Fibroblast of gingiva (primary cell): Measurements from ENCODE around the gene WDR89.
"Not testable (repeated sequence)": the region's sequence is repeated elsewhere in the genome, so short reads cannot be mapped to it uniquely, and the experiment has no call there.

Experiments
- DNase-seq: peaks from one replicate; pipeline ENCODE4 v3.0.0-alpha.2; 2011; ENCODE audit warnings: low read depth

The WDR89 gene

DNA sequence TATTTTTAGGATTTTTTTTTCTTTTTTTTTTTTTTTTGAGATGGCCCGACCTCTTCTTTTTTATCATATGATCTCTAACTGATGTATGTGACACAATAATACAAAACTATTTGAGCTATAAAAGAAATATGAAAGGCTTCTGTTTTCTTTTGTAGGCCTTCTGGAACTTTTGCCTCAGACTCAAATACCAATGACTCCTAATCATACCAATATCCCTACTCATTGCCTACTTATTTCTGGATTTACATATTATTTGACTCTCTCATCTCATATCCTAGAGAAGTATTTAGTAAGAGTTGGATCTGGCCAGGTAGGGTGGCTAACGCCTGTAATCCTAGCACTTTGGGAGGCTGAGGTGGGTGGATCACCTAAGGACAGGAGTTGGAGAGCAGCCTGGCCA lies 12.7 kb upstream of the WDR89 start:
- no peak for DNase-seq

DNA sequence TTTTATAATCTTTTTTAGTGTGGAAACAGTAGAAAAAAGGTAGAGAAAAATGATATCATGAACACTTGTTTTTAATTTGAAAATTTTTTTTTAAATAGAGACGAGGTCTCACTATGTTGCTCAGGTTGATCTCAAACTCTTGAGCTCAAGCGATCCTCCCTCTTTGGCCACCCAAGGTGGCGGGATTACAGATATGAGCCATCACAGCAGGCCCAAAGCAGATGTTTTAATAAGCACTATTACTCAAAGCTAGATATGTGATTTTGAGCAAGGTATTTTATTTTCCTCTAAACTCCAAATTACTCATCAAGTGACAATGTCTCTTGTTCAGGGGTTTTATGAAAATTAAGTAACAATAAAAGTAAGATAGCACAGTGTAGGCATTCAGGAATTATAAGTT lies 10.7 kb upstream of the WDR89 start:
- no peak for DNase-seq

DNA sequence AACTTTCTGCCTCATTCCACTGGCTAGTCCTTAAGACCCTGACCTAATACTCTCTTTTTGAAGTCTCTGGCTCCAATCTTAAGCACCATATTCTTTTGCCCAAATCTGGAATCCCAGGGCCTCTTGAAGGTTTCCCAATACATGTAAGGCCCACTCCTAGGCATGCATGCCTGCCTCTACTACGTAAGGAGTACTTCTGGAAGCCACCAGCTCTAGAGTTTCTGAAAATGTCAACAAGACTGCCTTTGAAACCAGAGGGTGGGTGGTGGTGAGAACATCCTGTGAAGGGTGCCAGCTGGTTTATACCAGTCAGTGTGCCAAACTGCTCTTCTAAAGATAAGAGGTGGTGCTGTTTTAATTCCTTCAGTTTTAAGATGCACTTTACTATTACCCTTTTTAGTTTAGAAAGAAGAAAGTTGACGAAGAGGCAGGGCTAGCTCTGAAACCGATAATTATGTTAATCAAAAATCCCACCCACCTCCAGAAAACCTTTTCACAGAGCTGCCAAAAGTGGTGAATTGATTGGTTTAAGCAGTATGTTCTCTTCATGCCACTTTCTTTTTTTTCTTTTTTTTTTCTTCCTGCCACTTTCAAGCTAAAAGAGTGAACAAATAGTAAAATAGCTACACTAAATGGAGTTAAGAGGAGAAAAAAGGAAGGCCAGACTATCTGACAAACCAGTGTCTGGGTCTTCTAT lies 8.7 kb upstream of the WDR89 start:
- DNase-seq = no peak

DNA sequence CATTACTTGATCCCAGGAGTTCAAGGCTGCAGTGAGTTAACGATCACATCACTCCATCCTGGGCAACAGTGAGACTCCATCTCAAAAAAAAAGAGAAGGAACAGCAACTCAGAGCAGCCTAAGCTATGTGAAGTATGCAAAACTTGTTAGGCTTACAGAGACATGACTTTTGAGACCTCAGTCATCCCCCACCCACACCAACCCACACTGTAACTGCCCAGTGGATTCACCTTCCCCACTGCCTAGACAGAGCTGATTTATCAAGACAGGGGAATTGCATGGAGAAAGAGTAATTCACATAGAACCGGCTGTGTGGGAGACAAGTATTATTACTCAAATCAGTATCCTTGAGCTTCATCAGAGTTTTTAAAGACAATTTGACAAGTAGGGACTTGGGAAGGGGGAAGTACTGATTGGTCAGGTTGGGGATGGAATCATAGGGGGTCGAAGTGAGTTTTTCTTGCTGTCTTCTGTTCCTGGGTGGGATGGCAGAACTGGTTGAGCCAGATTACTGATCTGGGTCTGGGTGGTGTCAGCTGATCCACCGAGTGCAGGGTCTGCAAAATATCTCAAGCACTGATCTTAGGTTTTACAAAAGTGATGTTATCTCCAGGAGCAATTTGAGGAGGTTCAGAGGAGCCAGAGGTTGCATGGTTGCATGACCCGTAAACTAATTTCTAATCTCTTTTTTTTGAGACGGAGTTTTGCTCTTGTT lies 6.2 kb upstream of the WDR89 start:
- DNase-seq = no peak

DNA sequence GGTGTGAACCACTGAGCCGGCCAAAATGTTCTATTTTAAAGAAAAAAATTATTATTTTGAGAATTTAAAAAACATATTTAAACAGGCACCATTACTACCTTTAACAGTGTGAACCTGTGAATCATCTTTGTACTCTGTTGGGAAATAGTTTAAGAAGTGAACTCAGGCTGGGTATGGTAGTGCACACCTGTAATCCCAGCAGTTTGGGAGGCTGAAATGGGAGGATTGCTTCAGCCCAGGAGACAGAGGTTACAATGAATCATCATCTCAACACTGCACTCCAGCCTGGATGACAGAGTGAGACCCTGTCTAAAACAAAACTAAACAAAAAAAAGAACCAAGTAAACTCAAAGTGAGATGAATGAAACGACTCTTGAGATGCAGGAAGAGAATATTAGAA lies 3.1 kb upstream of the WDR89 start:
- DNase-seq = no peak

DNA sequence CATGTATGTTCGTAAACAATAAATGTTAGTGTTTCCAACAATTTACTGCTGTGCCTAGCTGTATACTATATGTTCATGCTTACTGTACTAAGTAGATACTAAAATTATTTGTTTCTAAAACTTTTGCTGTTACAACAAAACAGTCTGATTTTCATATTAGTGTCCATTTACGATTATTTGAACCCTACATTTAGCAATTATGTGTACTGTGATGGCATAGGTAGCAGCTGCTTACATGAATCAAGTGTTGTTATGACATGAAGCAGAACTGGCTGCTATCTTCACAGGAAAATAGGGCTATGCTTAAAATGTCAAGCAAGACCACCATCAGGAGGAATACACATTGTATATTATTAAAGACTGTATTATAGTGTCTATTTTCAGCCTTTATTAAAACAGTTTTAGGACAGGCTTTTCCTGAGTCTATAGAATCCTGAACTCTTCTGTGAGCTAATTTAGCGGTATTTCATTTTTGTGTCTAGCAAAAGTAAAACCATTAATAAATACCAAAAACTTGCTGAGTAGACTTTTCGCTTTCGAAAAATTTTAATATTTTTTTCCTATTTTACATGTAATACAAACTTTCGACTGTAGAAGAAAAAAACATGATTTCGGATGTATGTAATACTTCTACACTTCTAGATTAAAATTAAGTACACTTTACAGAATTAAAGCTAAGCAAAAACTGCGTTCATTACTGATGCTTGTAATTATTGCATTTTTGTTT lies 1.1 kb upstream of the WDR89 start:
- DNase-seq = no peak

DNA sequence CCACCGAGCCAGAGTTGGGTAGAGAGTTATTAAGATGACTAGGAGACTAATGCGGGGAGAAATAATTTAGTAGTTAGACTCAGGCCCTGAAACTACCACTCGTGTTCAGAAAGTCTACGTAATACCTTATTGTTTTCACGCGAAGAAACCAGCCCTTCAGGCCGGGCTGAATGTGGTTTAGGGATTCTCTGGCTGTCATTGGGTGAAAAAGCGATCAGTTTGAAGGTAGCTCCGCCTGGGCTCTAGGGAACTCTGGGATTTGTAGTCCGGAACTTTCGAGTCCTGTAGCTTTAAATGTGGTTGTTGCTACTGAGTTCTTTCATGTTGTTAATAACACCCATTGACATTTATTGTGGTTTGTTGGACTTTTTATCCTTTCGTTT lies 549 bp upstream of the WDR89 start:
- DNase-seq = peak; percentile 93

DNA sequence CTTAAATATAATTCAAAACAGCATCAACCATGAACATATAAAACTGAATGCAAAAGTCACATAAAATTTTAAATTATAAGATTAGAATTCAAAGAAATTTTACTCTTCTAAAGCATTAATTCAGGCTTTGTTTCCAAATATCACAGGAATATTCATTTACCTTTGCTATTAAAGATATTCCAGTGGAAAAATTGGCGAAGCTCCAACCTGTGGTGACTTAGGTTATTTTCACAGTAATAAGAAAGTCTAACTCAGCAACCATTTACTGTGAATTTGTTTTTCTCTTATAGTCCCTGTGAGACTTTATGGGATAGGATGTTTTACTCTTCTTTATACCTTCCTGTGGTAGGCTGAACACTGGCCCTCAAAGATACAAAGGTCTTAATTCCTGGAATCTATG lies 3.2 kb downstream of the WDR89 start:
- DNase-seq = no peak

DNA sequence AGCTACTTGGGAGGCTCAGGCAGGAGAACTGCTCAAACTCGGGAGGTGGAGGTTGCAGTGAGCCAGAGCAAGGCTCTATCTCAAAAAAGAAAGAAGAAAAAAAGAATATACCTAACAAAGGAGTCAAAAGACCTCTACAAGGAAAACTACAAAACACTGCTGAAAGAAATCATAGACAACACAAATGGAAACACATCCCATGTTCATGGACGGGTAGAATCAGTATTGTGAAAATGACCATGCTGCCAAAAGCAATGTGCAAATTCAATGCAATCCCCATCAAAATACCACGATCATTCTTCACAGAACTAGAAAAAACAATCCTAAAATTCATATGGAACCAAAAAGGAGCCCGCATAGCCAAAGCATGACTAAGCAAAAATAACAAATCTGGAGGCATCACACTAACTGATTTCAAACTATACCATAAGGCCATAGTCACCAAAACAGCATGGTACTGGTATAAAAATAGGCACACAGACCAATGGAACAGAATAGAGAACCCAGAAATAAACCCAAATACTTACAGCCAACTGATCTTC lies 5.5 kb downstream of the WDR89 start:
- peak; percentile 1 for DNase-seq

DNA sequence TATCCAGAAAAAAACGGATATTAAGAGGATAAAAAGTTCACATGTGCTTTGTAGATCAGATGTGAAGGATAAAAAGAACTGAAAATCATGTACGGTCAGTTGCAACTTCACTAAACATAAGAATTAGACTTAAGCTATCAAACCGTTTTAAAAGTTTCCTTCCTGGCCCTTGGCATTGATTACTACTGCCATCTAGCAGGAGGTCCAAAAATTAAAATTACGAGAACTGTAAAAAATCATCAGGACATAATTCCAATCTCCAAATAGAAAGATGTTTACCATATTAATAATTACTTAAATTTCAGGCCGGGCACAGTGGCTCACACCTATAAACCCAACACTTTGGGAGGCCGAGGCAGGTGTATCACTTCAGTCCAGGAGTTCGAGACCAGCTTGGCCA lies 7.9 kb downstream of the WDR89 start:
- no peak for DNase-seq

DNA sequence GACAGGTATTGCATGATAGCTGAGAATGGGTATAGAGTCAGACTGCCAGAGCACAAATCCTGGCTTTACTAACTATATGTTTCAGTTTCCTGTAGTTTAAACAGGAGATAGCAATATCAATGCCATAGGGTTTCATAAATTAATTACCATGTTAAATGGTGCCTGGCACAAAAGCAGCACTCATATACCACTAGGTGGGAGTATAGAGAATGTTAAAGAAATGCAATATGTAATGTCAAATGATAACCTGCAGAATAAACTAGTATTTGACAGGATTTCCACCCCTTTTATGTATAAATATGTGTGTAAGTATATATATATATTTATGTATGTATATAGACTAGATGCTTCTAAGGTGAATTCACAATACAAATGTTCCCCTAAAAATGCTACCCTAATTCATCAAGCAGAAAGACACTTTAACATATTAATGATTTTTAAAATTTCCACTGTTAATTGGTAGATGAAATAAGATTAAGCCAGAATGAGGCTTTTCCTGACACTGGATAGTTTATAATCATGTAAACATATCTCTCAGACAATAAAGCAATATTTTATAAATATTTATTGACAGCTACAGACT lies 8.6 kb downstream of the WDR89 start:
- DNase-seq = peak; percentile 4

DNA sequence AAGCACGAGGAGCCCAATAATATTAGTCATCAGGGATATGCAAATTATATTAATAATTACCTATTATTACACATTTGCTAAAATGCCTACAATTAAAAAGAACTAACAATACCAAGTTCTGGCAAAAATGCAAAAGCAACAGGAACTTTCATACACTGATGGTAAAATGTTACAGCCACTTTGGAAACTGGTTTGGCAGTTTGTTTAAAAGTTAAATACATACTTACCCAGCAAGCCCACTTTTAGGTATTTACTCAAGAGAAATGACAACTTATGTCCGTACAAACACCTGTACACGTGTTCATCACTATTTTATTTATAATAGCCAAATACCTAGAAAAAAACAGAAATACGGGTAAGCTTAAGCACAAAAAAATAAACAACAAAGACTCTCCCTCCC lies 17.0 kb downstream of the WDR89 start:
- no peak for DNase-seq

DNA sequence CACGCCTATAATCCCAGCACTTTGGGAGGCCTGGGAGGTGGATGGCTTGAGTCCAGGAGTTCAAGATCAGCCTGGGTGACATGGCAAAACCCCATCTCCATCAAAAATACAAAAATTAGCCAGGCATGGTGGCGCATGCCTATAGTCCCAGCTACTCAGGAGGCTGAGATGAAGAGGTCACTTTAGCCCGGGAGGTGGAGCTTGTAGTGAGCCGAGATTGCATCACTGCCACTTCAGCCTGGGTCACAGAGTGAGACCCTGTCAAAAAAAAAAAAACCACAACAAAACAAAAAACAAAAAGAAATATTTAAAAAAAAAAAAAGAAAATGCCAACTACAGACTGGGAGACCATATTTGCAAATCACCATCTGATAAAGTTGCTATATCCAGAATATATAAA lies 17.5 kb downstream of the WDR89 start:
- DNase-seq = no peak

DNA sequence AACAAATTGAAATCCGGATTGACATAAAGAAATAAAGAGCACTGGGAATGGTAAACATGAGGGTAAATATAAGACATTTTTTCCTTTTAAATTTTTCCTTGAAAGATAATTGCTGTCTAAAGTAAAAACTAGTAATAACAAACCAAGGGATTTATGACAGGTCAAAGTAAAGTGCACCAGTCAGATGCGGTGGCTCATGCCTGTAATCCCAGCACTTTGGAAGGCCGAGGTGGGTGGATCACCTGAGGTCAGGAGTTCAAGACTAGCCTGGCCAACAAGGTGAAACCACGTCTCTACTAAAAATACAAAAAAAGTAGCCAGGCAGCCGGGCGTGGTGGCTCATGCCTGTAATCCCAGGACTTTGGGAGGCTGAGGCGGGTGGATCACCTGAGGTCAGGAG lies 19.7 kb downstream of the WDR89 start:
- DNase-seq = not testable (repeated sequence)

DNA sequence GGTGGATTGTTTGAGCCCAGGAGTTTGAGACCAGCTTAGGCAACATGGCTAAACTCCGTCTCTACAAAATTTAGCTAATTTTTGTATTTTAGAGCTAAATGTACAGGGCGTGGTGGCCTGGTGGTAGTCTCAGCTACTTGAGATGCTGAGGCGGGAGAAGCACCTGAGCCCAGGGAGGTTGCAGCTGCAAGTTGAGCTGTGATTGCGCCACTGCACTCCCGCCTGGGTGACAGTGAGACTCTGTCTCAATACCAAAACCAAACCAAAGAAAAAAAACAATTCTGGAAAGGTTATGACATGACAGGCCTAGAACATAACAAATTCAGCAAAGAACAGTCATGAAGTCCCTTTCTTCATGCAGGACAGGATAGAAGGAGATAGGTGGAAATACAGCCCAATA lies 25.7 kb downstream of the WDR89 start:
- DNase-seq = peak; percentile 39

DNA sequence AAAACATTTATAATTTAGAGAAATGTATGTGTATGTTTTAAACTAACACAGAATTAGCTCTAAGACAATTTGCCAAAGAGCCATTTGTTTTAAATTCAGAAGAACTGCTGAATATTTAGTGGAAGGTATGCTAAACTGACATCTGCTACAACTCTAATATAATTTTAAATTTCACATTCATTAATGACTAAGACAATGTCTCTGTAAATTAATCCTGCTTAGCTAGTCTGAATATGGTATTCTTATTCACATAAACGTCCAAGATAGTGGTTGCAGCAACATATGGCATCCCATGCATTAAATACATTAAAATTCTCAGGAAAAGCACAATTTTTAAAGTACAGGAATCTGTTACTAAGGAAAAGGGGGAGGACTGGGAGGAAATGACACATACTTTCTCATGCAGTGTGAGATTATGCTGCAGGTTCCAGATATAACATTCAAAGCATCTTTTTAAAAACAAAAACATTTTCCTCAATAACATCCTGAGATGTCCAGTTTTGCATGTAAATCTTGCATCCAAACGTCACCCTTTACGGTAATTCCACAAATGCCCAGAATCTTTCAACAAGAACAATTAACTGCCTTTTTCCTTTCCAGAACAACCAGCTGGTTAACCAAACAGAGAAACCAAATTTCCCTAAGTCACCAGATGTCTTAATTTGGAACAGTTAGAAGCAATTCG lies 26.9 kb downstream of the WDR89 start:
- peak; percentile 11 for DNase-seq

DNA sequence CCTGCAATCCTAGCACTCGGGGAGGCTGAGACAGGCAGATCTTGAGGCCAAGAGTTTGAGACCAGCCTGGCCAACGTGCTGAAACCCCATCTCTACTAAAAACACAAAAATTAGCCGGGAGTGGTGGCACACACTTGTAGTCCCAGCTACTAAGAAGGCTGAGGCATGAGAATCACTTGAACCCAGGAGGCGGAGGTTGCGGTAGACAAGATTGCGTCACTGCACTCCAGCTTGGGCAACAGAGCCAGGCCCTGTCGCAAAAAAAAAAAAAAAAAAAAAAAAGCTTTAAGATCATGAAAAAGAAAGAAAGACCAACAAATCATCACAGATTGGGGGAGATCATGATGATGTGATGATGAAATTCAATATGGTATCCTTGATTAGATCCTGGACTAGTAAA lies 30.6 kb downstream of the WDR89 start:
- no peak for DNase-seq

DNA sequence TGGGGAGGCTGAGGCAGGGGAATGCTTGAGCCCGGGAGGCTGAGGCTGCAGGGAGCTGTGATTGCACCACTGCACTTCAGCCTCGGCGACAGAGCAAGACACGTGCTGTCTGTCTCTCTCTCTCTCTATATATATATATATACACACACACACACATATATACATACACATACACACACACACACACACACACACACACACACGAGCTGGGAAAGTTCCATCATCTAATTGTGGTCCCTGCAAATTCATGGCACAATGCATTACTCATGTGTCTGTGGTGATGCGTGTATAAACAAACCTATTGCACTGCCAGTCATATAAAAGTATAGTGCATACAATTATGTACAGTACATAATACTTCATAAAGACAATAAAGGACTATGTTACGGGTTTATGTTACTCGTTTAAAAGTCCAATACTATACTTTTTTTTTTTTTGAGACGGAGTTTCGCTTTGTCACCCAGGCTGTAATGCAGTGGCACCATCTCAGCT lies 36.6 kb downstream of the WDR89 start:
- DNase-seq = no peak

DNA sequence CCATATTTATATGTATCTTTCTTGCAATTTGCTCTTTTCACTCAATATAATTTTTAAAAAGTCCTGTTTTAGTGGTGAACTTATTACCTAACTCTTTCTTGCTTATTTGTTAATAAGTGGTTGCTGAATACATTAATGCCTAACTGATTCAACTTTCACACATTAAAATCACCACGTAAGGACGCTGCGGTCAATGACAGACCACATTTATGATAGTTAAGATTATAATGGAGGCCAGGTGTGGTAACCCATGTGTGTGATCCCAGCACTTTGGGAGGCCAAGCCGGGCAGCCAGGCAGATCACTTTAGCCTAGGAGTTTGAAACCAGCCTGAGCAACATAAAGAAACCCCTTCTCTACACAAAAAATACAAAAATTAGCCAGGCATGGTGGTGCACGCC lies 37.0 kb downstream of the WDR89 start:
- no peak for DNase-seq

DNA sequence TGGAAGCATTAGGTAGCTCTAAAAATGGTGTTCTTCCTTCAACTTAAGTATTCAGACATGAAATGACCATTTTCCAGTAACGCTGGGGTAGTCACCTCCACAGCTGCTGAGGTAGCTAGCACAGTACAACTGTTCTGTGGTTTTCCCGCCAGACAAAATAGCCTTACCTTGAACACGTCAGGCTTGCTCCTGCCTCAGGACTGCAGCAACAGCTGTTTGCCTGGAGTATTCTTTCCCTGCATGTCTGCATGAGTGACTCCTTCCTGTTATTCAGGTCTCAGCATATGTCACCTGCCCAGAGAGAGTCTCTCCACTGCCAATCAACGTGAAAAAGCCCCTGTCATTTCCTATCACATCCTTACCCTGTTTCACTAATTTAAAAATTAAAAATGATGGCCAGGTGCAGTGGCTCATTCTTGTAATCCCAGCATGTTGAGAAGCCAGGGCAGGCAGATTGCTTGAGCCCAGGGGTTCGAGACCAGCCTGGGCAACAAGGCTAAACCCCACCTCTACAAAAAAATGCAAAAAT lies 37.9 kb downstream of the WDR89 start:
- no peak for DNase-seq

DNA sequence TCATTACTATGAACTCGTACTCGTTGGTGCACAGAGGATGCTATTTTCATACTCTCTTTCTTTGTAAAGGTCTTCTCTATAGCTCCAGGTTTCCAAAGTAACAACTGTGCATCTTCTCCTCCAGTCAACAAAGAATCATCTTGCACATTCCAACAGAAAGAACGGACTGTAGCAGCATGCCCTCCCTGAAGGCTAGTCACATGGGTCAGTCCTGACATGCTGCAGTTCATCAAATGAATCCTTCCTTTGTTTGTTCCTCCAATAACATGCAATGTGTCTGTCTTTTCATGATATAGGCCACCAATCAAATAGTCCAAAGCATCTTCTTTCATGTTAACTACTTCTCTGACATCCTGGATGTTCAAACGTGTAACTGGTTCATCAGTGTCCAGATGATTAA lies 42.9 kb downstream of the WDR89 start:
- DNase-seq = no peak
